ENCODE results near the gene DGKE. TPM values are rescaled to one million over a fixed set of nuclear protein-coding genes. Genes with fewer than 3 reads are reported as not detected.

Gene DGKE
- total and polyA plus RNA-seq, 2 donors (not counting 3 experiments of a cell fraction or from before 2014, with no cell fraction given) = 4.9 to 22.9 TPM

- peak overlapping the region; percentile 97 for H3K9ac ChIP-seq (replicated peaks; ENCODE audit: extremely low read depth, insufficient read depth, low read length)
- intact Hi-C loops (cut with micrococcal nuclease) = no loop called here
Measured at GRCh38 chr17:56912105-56912999, 78.4 kb downstream of the DGKE start.

More at GRCh38 chr17:56912105-56912999, 78.4 kb downstream of the DGKE start:
- peak overlapping the region; percentile 19 to 95 (median 79) for H3K4me3 ChIP-seq (replicated peaks in 1 of 3; ENCODE audit: insufficient read depth in 1 of 3, low read depth in 1 of 3, low read length in 3 of 3)
- dilution Hi-C loops (cut with MboI; ENCODE audit: extremely low pct_ligation_motif_present, low sequenced_read_pairs) = no loop called here
- peaks cover 5 to 12% of the 10 kb centered on the region in 2 experiments for H3K36me3 ChIP-seq (ENCODE audit: control insufficient read depth in 2 of 2, extremely low read depth in 1 of 2, insufficient read depth in 2 of 2, low read length in 2 of 2)
- H2AFZ ChIP-seq (ENCODE audit: low read depth, low read length) = peak overlapping the region; percentile 10
- no peaks in the 10 kb centered on the region for H3K27me3 ChIP-seq (ENCODE audit: control insufficient read depth in 2 of 2, insufficient read depth in 2 of 2, low read length in 2 of 2)
- TF ChIP-seq MYC (IDR thresholded peaks at IDR 0.05; ENCODE audit: low read depth, low read length) (no peak), FOS (IDR thresholded peaks at IDR 0.05; ENCODE audit: borderline replicate concordance, insufficient read depth, low read length) (no peak), GATA2 (IDR thresholded peaks at IDR 0.05; ENCODE audit: insufficient read depth, insufficient read length, low read depth, low read length) (no peak), MAX (IDR thresholded peaks at IDR 0.05; ENCODE audit: insufficient read depth, insufficient read length) (no peak), CTCF (IDR thresholded peaks at IDR 0.05; ENCODE audit: extremely low read depth in 1 of 2, insufficient read depth in 1 of 2, low read depth in 1 of 2, low read length in 2 of 2) (no peak), POLR2AphosphoS5 (IDR thresholded peaks at IDR 0.05; ENCODE audit: insufficient read depth, low read depth, low read length) (no peak), POLR2A (IDR thresholded peaks at IDR 0.05; ENCODE audit: low read depth, low read length) (no peak), EZH2 (IDR thresholded peaks at IDR 0.05; ENCODE audit: borderline replicate concordance, low read depth, low read length, severe bottlenecking) (no peak), JUN (IDR thresholded peaks at IDR 0.05; ENCODE audit: borderline replicate concordance, insufficient read depth, insufficient read length, low read depth) (no peak)
- FAIRE-seq (peak; percentile 63), DNase-seq (ENCODE audit: low read depth, low spot score) (peak; percentile 57)
- H3K4me2 ChIP-seq (ENCODE audit: insufficient read depth, low read length) = peak overlapping the region; percentile 80
- no peaks in the 10 kb centered on the region for H3K9me3 ChIP-seq (replicated peaks; ENCODE audit: control insufficient read depth, insufficient read depth, low read length)
- CTCF ChIA-PET = interaction anchor here (0.7 to 2.0 kb wide), 5 partner anchors 27 to 132 kb away, joined by 3 to 8 read pairs (median 4); no protein-coding TSS in a partner anchor
- no peaks in the 10 kb centered on the region for H4K20me1 ChIP-seq (replicated peaks; ENCODE audit: control insufficient read depth, extremely low read depth, insufficient read depth, low read length)
- POLR2A ChIA-PET = no interaction called here
- H3K4me1 ChIP-seq (ENCODE audit: control insufficient read depth, extremely low read depth, insufficient read depth, low read length) = peaks cover 33% of the 10 kb centered on the region
- no peaks in the 10 kb centered on the region for H3K9me1 ChIP-seq (replicated peaks; ENCODE audit: control insufficient read depth, extremely low read depth, insufficient read depth, low read length)
- peak overlapping the region; percentile 41 for H3K27ac ChIP-seq (ENCODE audit: insufficient read depth, low read depth, low read length)
- peaks cover 47% of the 10 kb centered on the region for H3K79me2 ChIP-seq (ENCODE audit: control insufficient read depth, insufficient read depth, low read length)
- BruUV-seq (replicated peaks) = no TSS peak

Measured in endothelial cell of umbilical vein (primary cell).